H9 (cell line): Measurements from ENCODE around the gene NALCN. TPM values are rescaled to one million over a fixed set of nuclear protein-coding genes. Genes with fewer than 3 reads are reported as not detected.

Source experiments
- DNase-seq: peaks from one replicate; pipeline ENCODE4 v3.0.0-alpha.2; 2017
- H2AFZ ChIP-seq: one replicate; pipeline ENCODE4 v1.6.1; 2013; ENCODE audit warnings: mild to moderate bottlenecking, low read length, control low read depth, moderate library complexity
- H2AK5ac ChIP-seq: 2 replicates; pipeline ENCODE4 v1.6.1; 2013; ENCODE audit warnings: low read length, control low read depth, mixed read lengths; ENCODE audit not compliant: insufficient read length
- H2BK120ac ChIP-seq: one replicate; pipeline ENCODE4 v1.6.1; 2013; ENCODE audit warnings: low read depth, mild to moderate bottlenecking, low read length, control low read depth, inconsistent platforms; ENCODE audit not compliant: poor library complexity, severe bottlenecking
- H2BK12ac ChIP-seq: 2 replicates; pipeline ENCODE4 v1.6.1; 2013; ENCODE audit warnings: low read length, control low read depth, mixed read lengths, low read depth; ENCODE audit not compliant: insufficient read length
- H2BK15ac ChIP-seq: 2 replicates; pipeline ENCODE4 v1.6.1; 2013; ENCODE audit warnings: low read depth, low read length, control low read depth
- H2BK20ac ChIP-seq: one replicate; pipeline ENCODE4 v1.6.1; 2013; ENCODE audit warnings: low read depth, mild to moderate bottlenecking, low read length, control low read depth, inconsistent platforms; ENCODE audit not compliant: poor library complexity, severe bottlenecking
- H2BK5ac ChIP-seq: 2 replicates; pipeline ENCODE4 v1.6.1; 2013; ENCODE audit warnings: low read length, control low read depth, mixed read lengths; ENCODE audit not compliant: insufficient read length
- H3K14ac ChIP-seq: 2 replicates; pipeline ENCODE4 v1.6.1; 2013; ENCODE audit warnings: low read length, control low read depth; ENCODE audit not compliant: insufficient read depth
- H3K18ac ChIP-seq: 2 replicates; pipeline ENCODE4 v1.6.1; 2013; ENCODE audit warnings: low read depth, mild to moderate bottlenecking, mixed read lengths, low read length, control low read depth; ENCODE audit not compliant: insufficient read length
- H3K23ac ChIP-seq: 2 replicates; pipeline ENCODE4 v1.6.1; 2013; ENCODE audit warnings: low read length, control low read depth, mixed read lengths, low read depth; ENCODE audit not compliant: insufficient read length
- H3K23me2 ChIP-seq: 2 replicates; pipeline ENCODE4 v1.6.1; 2013; ENCODE audit warnings: low read depth, mild to moderate bottlenecking, mixed read lengths, low read length, control low read depth; ENCODE audit not compliant: insufficient read length, poor library complexity, severe bottlenecking
- H3K27ac ChIP-seq: 2 replicates; pipeline ENCODE4 v1.5.1; 2013; ENCODE audit warnings: low read length, control low read depth, mixed read lengths, low read depth; ENCODE audit not compliant: insufficient read length
- H3K27me3 ChIP-seq: 2 replicates; pipeline ENCODE4 v1.6.1; 2013; ENCODE audit warnings: low read length, control low read depth, inconsistent platforms; ENCODE audit not compliant: insufficient read depth
- H3K4ac ChIP-seq: 2 replicates; pipeline ENCODE4 v1.6.1; 2013; ENCODE audit warnings: low read depth, mild to moderate bottlenecking, control low read depth, inconsistent platforms, low read length, moderate library complexity
- H3K4me1 ChIP-seq: 2 replicates; pipeline ENCODE4 v1.6.1; 2013; ENCODE audit warnings: low read length, control low read depth, inconsistent platforms; ENCODE audit not compliant: insufficient read depth
- H3K4me2 ChIP-seq: 2 replicates; pipeline ENCODE4 v1.6.1; 2013; ENCODE audit warnings: low read length, control low read depth, mixed read lengths; ENCODE audit not compliant: insufficient read length, insufficient read depth
- H3K56ac ChIP-seq: 2 replicates; pipeline ENCODE4 v1.6.1; 2013; ENCODE audit warnings: low read depth, mild to moderate bottlenecking, mixed read lengths, low read length, control low read depth; ENCODE audit not compliant: insufficient read length
- H3K79me1 ChIP-seq: 2 replicates; pipeline ENCODE4 v1.6.1; 2013; ENCODE audit warnings: low read depth, mild to moderate bottlenecking, moderate library complexity, low read length, control low read depth, inconsistent platforms; ENCODE audit not compliant: insufficient read depth, poor library complexity, severe bottlenecking
- H3K79me2 ChIP-seq: 2 replicates; pipeline ENCODE4 v1.6.1; 2013; ENCODE audit warnings: low read length, control low read depth, inconsistent platforms; ENCODE audit not compliant: insufficient read depth
- H3K9ac ChIP-seq: 2 replicates; pipeline ENCODE4 v1.6.1; 2013; ENCODE audit warnings: low read length, control low read depth, mixed read lengths; ENCODE audit not compliant: insufficient read length; ENCODE audit errors: extremely low read depth
- H3K9me3 ChIP-seq: one replicate; pipeline ENCODE4 v1.6.1; 2013; ENCODE audit warnings: low read depth, low read length, inconsistent platforms; ENCODE audit not compliant: control insufficient read depth
- H3T11ph ChIP-seq: one replicate; pipeline ENCODE4 v1.6.1; 2013; ENCODE audit warnings: mild to moderate bottlenecking, low read length, control low read depth, inconsistent platforms
- H4K20me1 ChIP-seq: one replicate; pipeline ENCODE4 v1.6.1; 2013; ENCODE audit not compliant: control insufficient read depth, insufficient read length, insufficient read depth
- H4K5ac ChIP-seq: 2 replicates; pipeline ENCODE4 v1.6.1; 2013; ENCODE audit warnings: low read depth, mild to moderate bottlenecking, mixed read lengths, low read length, control low read depth; ENCODE audit not compliant: insufficient read length
- H4K8ac ChIP-seq: replicated peaks from 2 replicates; pipeline ENCODE4 v1.6.1; 2013; ENCODE audit warnings: low read length, control low read depth, mixed read lengths, low read depth; ENCODE audit not compliant: insufficient read length
- H4K91ac ChIP-seq: 2 replicates; pipeline ENCODE4 v1.6.1; 2013; ENCODE audit warnings: low read depth, mild to moderate bottlenecking, moderate library complexity, mixed read lengths, low read length, control low read depth; ENCODE audit not compliant: insufficient read length
- H3K27ac Mint-ChIP-seq, 3 experiments: 2 replicates in 2 of 3; 3 replicates in 1 of 3; pipeline ENCODE4 v1.8.0; 2020 to 2021; ENCODE audit warnings: mixed read lengths in 3 of 3, mild to moderate bottlenecking in 1 of 3, moderate library complexity in 1 of 3
- H3K27me3 Mint-ChIP-seq: 2 replicates; pipeline ENCODE4 v1.8.0; 2021; ENCODE audit warnings: low read depth, mild to moderate bottlenecking, moderate library complexity, mixed read lengths
- H3K36me3 Mint-ChIP-seq, 3 experiments: 2 replicates in 2 of 3; 3 replicates in 1 of 3; pipeline ENCODE4 v1.8.0; 2020 to 2021; ENCODE audit warnings: low read depth in 3 of 3, mixed read lengths in 3 of 3; ENCODE audit not compliant: insufficient read depth in 1 of 3
- H3K4me1 Mint-ChIP-seq, 2 experiments: 2 replicates each; pipeline ENCODE4 v1.8.0; 2020; ENCODE audit warnings: mixed read lengths in 2 of 2
- H3K4me3 Mint-ChIP-seq, 2 experiments: 2 replicates in 1 of 2; 3 replicates in 1 of 2; pipeline ENCODE4 v1.8.0; 2020 to 2021; ENCODE audit warnings: mild to moderate bottlenecking in 2 of 2, mixed read lengths in 2 of 2, moderate library complexity in 1 of 2
- H3K9me3 Mint-ChIP-seq, 2 experiments: 2 replicates in 1 of 2; 3 replicates in 1 of 2; pipeline ENCODE4 v1.8.0; 2020; ENCODE audit warnings: mild to moderate bottlenecking in 2 of 2, mixed read lengths in 2 of 2, moderate library complexity in 1 of 2
- WGBS: extraction: QIAGEN DNeasy Blood & Tissue Kit; methylation state at CpG from one replicate; pipeline ENCODE4 v1.1.7; 2013; ENCODE audit warnings: missing lambda C conversion rate, low lambda C conversion rate, mixed read lengths; ENCODE audit not compliant: insufficient read length; ENCODE audit errors: extremely low coverage; 5-methylcytosine and 5-hydroxymethylcytosine counted together
- total RNA-seq: library from RNA; stranded (reverse); gene quantifications from 2 replicates; pipeline ENCODE4 v1.2.1, GENCODE V29; 2021
- TF ChIP-seq, protein P1 (sequence below): fragments of 200-600 bp; sonication (generic); conservative IDR thresholded peaks from 3 replicates; pipeline ENCODE4 v1.8.0; 2021; ENCODE audit warnings: antibody characterized with exemption, mild to moderate bottlenecking

Gene NALCN
- total RNA-seq, 1 experiment from 2014 or later, result 0.09 TPM

DNA sequence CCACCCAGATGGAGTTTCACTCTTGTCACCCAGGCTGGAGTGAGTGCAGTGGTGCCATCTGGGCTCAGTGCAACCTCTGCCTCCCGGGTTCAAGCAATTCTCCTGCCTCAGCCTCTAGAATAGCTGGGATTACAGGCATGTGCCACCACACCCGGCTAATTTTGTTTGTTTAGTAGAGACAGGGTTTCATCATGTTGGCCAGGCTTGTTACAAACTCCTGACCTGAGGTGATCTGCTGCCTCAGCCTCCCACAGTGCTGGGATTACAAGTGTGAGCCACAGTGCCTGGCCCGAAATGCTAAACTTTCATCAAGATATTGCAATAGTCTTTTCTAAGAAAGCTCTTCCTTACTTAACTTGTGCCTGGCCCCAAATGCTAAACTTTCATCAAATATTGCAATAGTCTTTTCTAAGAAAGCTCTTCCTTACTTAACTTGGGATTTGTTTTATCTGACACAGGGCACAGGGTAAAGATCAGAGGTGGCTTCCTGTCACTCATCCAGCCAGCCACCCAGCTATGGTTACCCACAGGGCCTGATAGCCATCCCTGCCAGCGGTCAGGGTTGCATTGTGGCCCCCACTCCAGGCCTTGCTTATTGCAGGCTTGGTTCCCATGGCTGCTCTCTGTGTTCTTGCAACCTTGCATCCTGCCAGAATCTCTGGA is 389.4 kb downstream of the NALCN start:
- no peak for DNase-seq
- Histone ChIP-seq H2BK5ac (no peak overlapping the region), H3K18ac (no peak overlapping the region), H3K9ac (no peak overlapping the region), H4K91ac (no peak overlapping the region), H4K8ac (no peak overlapping the region), H4K5ac (no peak overlapping the region), H3K27me3 (no peaks in the 10 kb centered on the region), H3K23me2 (peaks cover 2% of the 10 kb centered on the region), H3K14ac (no peak overlapping the region), H3T11ph (no peak overlapping the region), H2BK20ac (no peak overlapping the region), H4K20me1 (no peaks in the 10 kb centered on the region), H3K79me2 (no peaks in the 10 kb centered on the region), H3K4me2 (no peak overlapping the region), H3K79me1 (no peaks in the 10 kb centered on the region), H2BK120ac (no peak overlapping the region), H3K56ac (no peak overlapping the region), H2AFZ (no peak overlapping the region), H3K27ac (no peak overlapping the region), H3K4me1 (no peaks in the 10 kb centered on the region), H3K4ac (no peak overlapping the region), H3K9me3 (no peaks in the 10 kb centered on the region), H2BK12ac (no peak overlapping the region), H2AK5ac (no peak overlapping the region), H2BK15ac (no peak overlapping the region), H3K23ac (no peak overlapping the region)
- no CpG with 5 or more reads among the region's 4 CpGs for WGBS
- H3K36me3 Mint-ChIP-seq, result no peaks in the 10 kb centered on the region
- peaks cover 3 to 4% of the 10 kb centered on the region in 2 experiments; a peak in 3 of 4 replicates for H3K4me1 Mint-ChIP-seq
- H3K9me3 Mint-ChIP-seq, result no peaks in the 10 kb centered on the region
- TF ChIP-seq, protein P1, sequence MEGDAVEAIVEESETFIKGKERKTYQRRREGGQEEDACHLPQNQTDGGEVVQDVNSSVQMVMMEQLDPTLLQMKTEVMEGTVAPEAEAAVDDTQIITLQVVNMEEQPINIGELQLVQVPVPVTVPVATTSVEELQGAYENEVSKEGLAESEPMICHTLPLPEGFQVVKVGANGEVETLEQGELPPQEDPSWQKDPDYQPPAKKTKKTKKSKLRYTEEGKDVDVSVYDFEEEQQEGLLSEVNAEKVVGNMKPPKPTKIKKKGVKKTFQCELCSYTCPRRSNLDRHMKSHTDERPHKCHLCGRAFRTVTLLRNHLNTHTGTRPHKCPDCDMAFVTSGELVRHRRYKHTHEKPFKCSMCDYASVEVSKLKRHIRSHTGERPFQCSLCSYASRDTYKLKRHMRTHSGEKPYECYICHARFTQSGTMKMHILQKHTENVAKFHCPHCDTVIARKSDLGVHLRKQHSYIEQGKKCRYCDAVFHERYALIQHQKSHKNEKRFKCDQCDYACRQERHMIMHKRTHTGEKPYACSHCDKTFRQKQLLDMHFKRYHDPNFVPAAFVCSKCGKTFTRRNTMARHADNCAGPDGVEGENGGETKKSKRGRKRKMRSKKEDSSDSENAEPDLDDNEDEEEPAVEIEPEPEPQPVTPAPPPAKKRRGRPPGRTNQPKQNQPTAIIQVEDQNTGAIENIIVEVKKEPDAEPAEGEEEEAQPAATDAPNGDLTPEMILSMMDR, result no peak
- H3K27ac Mint-ChIP-seq, result no peak overlapping the region
- H3K4me3 Mint-ChIP-seq, result no peak overlapping the region
- peaks cover 1% of the 10 kb centered on the region; the same call in 1 of the 2 replicates for H3K27me3 Mint-ChIP-seq
